ENCODE data around the gene OGFR.
A peak's percentile ranks its signal among the peaks of the same experiment; 100 is the strongest.
"Not testable (repeated sequence)": the region's sequence is repeated elsewhere in the genome, so short reads cannot be mapped to it uniquely, and the experiment has no call there.

Gene OGFR

DNA sequence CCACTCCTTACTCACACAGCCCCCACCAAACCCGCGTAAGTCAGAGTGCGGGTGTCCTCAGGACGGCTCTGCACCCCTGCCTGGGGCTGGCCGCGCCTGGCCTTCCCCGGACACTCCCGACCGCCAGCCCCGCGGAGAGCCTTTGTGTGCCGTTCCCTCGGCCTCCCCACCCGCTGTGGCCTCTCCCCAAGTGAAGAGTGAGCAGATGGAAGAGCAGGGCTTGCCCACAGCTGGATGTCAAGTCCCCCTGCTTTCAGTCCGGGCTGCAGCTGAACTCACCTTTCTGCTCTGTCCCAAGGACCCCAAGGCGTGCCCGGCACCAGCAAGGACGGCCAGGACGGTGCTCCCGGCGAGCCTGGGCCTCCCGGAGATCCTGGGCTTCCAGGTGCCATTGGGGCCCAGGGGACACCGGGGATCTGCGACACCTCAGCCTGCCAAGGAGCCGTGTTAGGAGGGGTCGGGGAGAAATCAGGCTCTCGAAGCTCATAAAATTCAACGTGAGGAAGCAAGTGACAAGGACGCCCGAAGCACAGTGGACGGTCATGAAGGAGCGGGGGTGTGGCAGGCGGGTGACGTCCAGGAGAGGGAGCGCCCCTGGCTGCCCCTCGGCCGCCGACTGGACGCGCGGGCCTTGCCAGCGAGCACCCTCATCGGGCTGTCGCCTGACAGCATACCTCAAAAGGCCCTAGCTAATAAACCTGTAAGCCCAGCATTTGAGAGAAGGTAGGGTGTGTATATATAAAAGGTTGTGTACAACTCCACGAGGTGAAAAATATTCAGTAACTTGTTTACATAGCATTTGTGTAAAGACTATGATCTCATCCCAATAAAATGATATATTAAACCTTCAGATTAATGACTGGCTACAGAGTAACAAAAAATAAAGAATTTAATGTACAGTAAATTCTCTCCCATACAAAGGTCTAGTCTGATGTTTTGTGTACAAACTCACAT lies 35.9 kb downstream of the OGFR start:
- in situ Hi-C loops (cut with HindIII; ENCODE audit: low pct_unique_long_range_greater_than_20kb, low sequenced_read_pairs) = no loop called here
- no peak for TF ChIP-seq JUND (IDR thresholded peaks at IDR 0.05; ENCODE audit: low read depth)
- DNase-seq (ENCODE audit: low read depth in 1 of 2, low spot score in 1 of 2) = no peak

DNA sequence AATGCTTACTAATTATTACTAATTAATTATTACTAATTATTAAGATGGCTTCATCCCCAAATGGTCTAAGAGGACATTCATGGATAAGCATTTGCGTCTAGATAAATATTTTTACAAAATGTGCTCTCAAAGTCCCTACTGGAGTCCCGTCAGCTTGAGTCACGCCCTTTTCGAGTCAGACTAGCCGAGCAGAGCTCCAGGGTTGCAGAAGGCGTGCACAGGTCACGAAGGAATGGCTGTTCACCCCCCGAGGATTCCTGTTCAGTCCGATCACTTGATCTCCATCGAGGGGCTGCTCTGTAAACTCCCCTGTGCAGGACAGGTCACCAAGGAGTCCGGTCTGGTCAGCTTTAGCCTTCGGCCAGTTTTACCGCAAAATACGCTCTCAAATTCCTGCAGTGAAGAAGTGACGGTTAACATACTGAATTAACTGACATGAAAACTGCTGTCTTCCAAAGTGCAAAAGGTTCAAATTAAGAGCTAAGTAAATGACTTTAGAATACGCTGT lies 37.1 kb downstream of the OGFR start:
- DNase-seq (ENCODE audit: low read depth in 1 of 2, low spot score in 1 of 2) = no peak
- no peak for TF ChIP-seq JUND (IDR thresholded peaks at IDR 0.05; ENCODE audit: low read depth)
- in situ Hi-C loops (cut with HindIII; ENCODE audit: low pct_unique_long_range_greater_than_20kb, low sequenced_read_pairs) = no loop called here

GRCh38 chr20:62843656-62844055 lies 39.0 kb downstream of the OGFR start:
- in situ Hi-C loops (cut with HindIII; ENCODE audit: low pct_unique_long_range_greater_than_20kb, low sequenced_read_pairs) = no loop called here
- TF ChIP-seq JUND (IDR thresholded peaks at IDR 0.05; ENCODE audit: low read depth) = no peak
- peak in 1 of 2 experiments; percentile 26 for DNase-seq (ENCODE audit: low read depth in 1 of 2, low spot score in 1 of 2)

DNA sequence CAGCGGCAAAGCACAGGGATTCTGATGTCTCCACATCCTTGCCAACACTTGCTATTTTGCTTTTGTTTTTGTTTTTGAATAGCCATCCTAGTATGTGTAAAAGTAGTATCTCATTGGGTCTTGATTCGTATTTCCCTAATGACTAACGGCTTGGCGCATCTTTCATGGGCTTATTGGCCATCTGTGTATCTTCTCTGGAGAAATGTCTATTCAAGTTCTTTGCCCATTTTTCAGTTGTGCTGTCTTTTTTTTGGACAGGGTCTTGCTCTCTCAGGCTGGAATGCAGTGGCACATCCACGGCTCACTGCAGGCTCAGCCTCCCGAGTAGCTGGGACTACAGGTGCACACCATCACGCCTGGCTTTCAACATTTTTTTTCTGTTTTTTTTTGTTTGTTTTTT lies 39.5 kb downstream of the OGFR start:
- DNase-seq (ENCODE audit: low read depth in 1 of 2, low spot score in 1 of 2) = no peak
- in situ Hi-C loops (cut with HindIII; ENCODE audit: low pct_unique_long_range_greater_than_20kb, low sequenced_read_pairs) = no loop called here
- no peak for TF ChIP-seq JUND (IDR thresholded peaks at IDR 0.05; ENCODE audit: low read depth)

DNA sequence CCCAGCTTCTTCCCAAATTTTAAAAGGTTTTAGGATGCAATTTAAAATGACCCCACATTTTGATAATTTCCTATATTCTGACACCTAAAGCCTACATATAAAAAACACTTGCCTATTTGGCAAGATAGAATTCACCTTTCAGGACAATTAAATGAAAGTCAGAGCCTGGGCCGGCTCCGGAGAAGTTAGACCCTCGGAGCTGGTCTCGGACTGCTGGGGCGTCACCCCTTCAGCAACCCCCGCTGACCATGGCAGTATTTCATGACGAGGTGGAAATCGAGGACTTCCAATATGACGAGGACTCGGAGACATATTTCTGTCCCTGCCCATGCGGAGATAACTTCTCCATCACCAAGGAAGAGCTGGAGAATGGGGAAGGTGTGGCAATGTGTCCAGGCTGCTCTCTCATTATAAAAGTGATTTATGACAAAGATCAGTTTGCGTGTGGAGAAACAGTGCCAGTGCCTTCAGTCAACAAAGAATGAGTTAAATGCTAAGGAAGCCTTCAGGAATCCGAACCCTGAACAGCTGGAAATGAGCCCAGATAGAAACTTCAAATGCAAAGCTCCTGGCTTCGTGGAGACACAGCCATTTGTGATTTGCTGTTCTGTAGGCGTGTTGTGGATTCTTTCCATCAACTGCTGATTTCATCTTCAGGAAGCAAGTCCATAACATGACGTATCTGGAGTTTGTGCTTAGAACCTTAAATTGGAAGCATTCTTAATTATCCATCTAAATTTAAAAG lies 41.0 kb downstream of the OGFR start:
- in situ Hi-C loops (cut with HindIII; ENCODE audit: low pct_unique_long_range_greater_than_20kb, low sequenced_read_pairs) = no loop called here
- no peak for TF ChIP-seq JUND (IDR thresholded peaks at IDR 0.05; ENCODE audit: low read depth)
- DNase-seq (ENCODE audit: low read depth in 1 of 2, low spot score in 1 of 2) = no peak

DNA sequence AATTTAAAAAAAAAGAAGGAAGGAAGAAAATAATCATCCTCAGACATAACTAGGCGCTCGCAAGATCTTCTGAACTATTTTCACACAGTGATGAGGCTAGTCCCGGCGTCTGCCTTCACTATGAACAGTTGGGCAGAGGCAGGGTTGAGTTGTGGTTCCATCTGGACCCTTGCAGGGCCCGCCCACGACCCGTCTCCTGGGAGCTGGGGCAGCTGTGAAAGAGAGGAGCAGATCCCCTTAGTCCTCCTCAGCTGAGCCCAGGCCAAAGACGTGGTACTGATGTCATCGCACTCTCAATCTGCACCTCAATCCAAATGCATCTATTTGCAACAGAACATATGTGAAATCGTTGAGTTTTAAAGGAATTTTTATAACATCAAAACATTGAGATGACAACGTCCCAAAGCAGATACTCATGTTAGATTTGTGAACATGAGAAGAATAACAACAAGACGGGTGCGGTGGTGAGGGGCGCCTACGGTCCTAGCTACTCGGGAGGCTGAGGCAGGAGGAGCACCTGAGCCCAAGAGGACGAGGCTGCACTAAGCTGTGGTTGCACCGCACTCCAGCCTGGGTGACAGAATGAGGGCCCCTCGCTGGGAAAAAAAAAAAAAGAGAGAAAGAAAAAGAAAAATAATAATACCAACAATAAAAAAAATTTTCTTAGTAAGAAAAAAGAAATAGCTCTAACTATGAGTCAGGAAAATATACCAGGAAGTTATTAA lies 41.7 kb downstream of the OGFR start:
- in situ Hi-C loops (cut with HindIII; ENCODE audit: low pct_unique_long_range_greater_than_20kb, low sequenced_read_pairs) = no loop called here
- DNase-seq (ENCODE audit: low read depth in 1 of 2, low spot score in 1 of 2) = no peak
- TF ChIP-seq JUND (IDR thresholded peaks at IDR 0.05; ENCODE audit: low read depth) = no peak

DNA sequence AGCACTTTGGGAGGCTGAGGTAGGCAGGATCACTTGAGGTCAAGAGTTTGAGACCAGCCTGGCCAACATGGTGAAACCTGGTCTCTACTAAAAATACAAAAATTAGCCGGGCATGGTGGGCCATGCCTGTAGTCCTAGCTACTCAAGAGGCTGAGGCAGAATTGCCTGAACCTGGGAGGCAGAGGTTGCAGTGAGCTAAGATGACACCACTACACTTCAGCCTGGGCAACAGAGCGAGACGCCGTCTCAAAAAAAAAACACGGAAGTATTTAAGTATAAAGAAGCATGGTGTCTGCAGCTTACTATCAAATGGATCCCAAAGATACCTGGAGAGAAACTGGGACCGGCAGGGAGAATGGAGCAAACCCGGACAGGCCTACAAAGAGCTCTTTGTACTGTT lies 44.3 kb downstream of the OGFR start:
- in situ Hi-C loops (cut with HindIII; ENCODE audit: low pct_unique_long_range_greater_than_20kb, low sequenced_read_pairs); DNase-seq (ENCODE audit: low read depth in 1 of 2, low spot score in 1 of 2): not testable (repeated sequence)

DNA sequence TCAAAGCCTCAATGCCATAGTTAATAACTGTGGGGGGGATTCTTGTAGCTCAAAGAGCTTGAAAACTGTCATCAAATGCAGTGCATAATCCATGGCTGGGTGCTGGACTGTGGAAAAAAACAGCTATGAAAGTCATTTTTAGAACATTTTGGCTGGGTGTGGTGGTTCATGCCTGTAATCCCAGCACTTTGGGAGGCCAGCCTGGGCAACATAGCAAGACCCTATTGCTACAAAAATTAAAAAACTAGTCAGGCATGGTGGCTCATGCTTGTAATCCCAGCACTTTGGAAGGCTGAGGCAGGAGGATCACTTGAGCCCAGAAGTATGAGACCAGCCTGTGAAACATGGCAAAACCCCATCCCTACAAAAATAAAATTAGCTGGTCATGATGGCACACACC lies 44.8 kb downstream of the OGFR start:
- in situ Hi-C loops (cut with HindIII; ENCODE audit: low pct_unique_long_range_greater_than_20kb, low sequenced_read_pairs) = no loop called here
- DNase-seq (ENCODE audit: low read depth in 1 of 2, low spot score in 1 of 2) = no peak
- TF ChIP-seq JUND (IDR thresholded peaks at IDR 0.05; ENCODE audit: low read depth) = no peak

- no peak for DNase-seq (ENCODE audit: low read depth in 1 of 2, low spot score in 1 of 2)
- no peak for TF ChIP-seq JUND (IDR thresholded peaks at IDR 0.05; ENCODE audit: low read depth)
- in situ Hi-C loops (cut with HindIII; ENCODE audit: low pct_unique_long_range_greater_than_20kb, low sequenced_read_pairs) = no loop called here
These were observed 45.8 kb downstream of the OGFR start for GRCh38 chr20:62850333-62850974.

- TF ChIP-seq JUND (IDR thresholded peaks at IDR 0.05; ENCODE audit: low read depth) = no peak
- no peak for DNase-seq (ENCODE audit: low read depth in 1 of 2, low spot score in 1 of 2)
- in situ Hi-C loops (cut with HindIII; ENCODE audit: low pct_unique_long_range_greater_than_20kb, low sequenced_read_pairs) = no loop called here
These were observed 47.6 kb downstream of the OGFR start for GRCh38 chr20:62852196-62852595.

GRCh38 chr20:62852841-62853240 lies 48.2 kb downstream of the OGFR start:
- TF ChIP-seq JUND (IDR thresholded peaks at IDR 0.05; ENCODE audit: low read depth) = no peak
- in situ Hi-C loops (cut with HindIII; ENCODE audit: low pct_unique_long_range_greater_than_20kb, low sequenced_read_pairs) = no loop called here
- DNase-seq (ENCODE audit: low read depth in 1 of 2, low spot score in 1 of 2) = no peak

DNA sequence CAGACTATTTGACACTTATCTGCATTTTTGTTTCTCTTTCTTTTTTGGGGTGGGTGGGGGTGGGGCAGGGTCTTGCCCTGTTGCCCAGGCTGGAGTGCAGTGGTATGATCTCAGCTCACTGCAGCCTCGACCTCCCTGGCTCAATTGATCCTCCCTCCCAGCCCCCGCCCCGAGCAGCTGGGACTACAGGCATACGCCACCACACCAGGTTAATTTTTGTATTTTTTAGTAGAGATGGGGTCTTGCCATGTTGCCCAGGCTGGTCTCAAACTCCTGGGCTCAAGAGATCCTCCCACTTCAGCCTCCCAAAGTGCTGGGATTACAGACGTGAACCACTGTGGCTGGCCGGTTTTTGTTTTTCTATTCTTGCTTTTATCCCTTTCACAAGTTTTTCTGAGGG lies 48.7 kb downstream of the OGFR start:
- DNase-seq (ENCODE audit: low read depth in 1 of 2, low spot score in 1 of 2); in situ Hi-C loops (cut with HindIII; ENCODE audit: low pct_unique_long_range_greater_than_20kb, low sequenced_read_pairs): not testable (repeated sequence)

Measured in T47D (cell line).